ENCODE data around the gene GSTT2B.
"Not testable (repeated sequence)": the region's sequence is repeated elsewhere in the genome, so short reads cannot be mapped to it uniquely, and the experiment has no call there.

The GSTT2B gene

GRCh38 chr22:23949764-23950163 is 11.2 kb downstream of the GSTT2B start:
- not testable (repeated sequence) for DNase-seq (ENCODE audit: low read depth in 2 of 3, low spot score in 2 of 3)

GRCh38 chr22:23947391-23947790 is 13.6 kb downstream of the GSTT2B start:
- DNase-seq (ENCODE audit: low read depth in 2 of 3, low spot score in 2 of 3), result not testable (repeated sequence)

GRCh38 chr22:23940166-23940565 is 20.8 kb downstream of the GSTT2B start:
- not testable (repeated sequence) for DNase-seq (ENCODE audit: low read depth in 2 of 3, low spot score in 2 of 3)

DNA sequence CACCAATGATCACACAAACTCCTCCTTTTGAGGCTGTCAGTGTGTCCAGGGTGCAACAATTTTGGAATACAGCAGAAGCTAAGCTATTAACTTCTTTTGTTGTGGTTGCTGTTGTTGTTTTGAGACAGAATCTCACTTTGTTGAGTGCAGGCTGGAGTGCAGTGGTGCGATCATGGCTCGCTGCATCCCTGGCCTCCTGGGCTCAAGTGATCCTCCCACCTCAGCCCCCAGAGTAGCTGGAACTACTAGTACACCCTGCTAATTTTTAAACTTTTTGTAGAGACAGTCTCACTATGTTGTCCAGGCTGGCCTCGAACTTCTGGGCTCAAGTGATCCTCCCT is 22.0 kb downstream of the GSTT2B start:
- no peak for DNase-seq (ENCODE audit: low read depth in 2 of 3, low spot score in 2 of 3)

GRCh38 chr22:23938328-23939016 is 22.5 kb downstream of the GSTT2B start:
- DNase-seq (ENCODE audit: low read depth in 2 of 3, low spot score in 2 of 3), result no peak

GRCh38 chr22:23926561-23926960 is 34.4 kb downstream of the GSTT2B start:
- no peak for DNase-seq (ENCODE audit: low read depth in 2 of 3, low spot score in 2 of 3)

- DNase-seq (ENCODE audit: low read depth in 2 of 3, low spot score in 2 of 3), result no peak
These were observed 35.9 kb downstream of the GSTT2B start for GRCh38 chr22:23925020-23925606.

DNA sequence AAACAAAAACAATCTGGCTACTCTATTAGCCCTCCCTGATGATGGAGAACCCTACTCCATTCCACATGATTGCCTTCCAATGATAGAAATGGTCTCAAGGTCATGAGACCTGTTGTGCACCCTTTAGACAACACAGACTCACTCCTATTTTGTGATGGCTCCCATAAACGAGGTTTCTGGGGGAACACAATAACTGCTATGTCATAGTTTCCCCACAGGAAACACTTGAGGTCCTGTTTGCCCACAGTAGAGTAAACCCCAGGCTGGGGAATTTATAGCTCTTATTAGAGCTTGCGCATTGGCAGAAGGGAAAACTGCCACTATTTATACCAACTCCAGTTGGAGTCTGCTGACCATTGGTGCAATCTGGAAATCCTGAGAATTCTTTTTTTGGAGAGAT is 38.1 kb downstream of the GSTT2B start:
- DNase-seq (ENCODE audit: low read depth in 2 of 3, low spot score in 2 of 3), result no peak

- DNase-seq (ENCODE audit: low read depth in 2 of 3, low spot score in 2 of 3), result not testable (repeated sequence)
These were observed 39.3 kb downstream of the GSTT2B start for GRCh38 chr22:23921586-23922201.

GRCh38 chr22:23920267-23920611 is 40.8 kb downstream of the GSTT2B start:
- not testable (repeated sequence) for DNase-seq (ENCODE audit: low read depth in 2 of 3, low spot score in 2 of 3)

DNA sequence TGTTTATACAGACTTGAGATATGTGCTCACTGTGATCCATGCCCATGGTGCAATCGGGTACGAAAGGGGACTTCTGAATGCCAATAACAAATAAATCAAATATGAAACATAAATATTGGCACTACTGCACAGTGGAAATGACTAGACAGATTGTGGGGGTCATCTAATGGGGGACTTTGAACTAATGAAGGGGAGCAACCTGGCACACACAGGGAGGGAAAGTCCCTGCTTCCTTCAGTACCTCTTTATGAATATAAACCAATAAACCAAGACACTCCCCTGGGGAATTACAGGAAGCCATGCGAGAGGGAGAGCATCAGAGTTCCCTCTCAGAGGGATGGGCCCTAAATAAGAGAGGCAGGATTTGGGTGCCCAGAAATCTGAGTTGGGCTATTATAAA is 45.7 kb downstream of the GSTT2B start:
- DNase-seq (ENCODE audit: low read depth in 2 of 3, low spot score in 2 of 3), result no peak

GRCh38 chr22:23913661-23914353 is 47.2 kb downstream of the GSTT2B start:
- peak; percentile 97 to 99 (median 99) for DNase-seq (ENCODE audit: low read depth in 2 of 3, low spot score in 2 of 3)

GRCh38 chr22:23913306-23913660 is 47.7 kb downstream of the GSTT2B start:
- no peak for DNase-seq (ENCODE audit: low read depth in 2 of 3, low spot score in 2 of 3)

- DNase-seq (ENCODE audit: low read depth in 2 of 3, low spot score in 2 of 3), result no peak
These were observed 48.6 kb downstream of the GSTT2B start for GRCh38 chr22:23912293-23912903.

- DNase-seq (ENCODE audit: low read depth in 2 of 3, low spot score in 2 of 3), result no peak
These were observed 49.5 kb downstream of the GSTT2B start for GRCh38 chr22:23911318-23911980.

GRCh38 chr22:23910496-23911190 is 50.4 kb downstream of the GSTT2B start:
- DNase-seq (ENCODE audit: low read depth in 2 of 3, low spot score in 2 of 3), result no peak

DNA sequence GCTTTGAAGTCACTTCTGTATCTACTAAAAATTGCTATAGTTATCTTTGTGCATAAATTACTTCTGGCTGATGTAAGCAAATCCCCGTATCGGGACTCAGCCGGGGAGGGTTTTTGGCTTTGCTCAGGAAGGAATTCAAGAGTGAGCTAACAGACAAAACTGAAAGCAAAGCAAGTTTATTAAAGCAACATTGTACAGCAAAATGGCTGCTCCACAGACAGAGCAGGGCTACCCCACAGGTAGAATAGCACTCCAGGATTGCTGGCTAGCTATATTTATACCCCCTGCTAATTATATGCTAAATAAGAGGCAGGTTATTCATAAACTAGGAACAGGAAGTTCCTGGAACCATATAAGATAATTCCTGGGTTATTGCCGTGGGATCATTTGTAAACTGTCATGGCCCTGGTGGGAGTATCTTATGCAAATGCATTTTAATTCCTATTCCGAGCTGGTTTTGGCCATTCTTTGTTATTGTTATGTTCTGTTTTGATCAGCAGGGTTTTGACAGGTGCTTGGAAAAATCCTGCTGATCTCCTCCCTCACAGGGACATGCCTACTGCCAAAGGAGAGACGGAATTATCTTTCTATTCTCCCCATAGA is 51.6 kb downstream of the GSTT2B start:
- DNase-seq (ENCODE audit: low read depth in 2 of 3, low spot score in 2 of 3), result no peak

GRCh38 chr22:23908587-23909205 is 52.3 kb downstream of the GSTT2B start:
- no peak for DNase-seq (ENCODE audit: low read depth in 2 of 3, low spot score in 2 of 3)

DNA sequence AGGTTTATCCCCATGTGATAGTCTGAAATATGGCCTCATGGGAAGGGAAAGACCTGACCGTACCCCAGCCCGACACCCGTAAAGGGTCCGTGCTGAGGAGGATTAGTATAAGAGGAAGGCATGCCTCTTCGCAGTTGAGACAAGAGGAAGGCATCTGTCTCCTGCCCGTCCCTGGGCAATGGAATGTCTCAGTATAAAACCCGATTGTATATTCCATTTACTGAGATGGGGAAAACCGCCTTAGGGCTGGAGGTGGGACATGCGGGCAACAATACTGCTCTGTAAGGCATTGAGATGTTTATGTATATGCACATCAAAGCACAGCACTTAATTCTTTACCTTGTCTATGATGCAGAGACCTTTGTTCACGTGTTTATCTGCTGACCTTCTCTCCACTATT is 53.6 kb downstream of the GSTT2B start:
- DNase-seq (ENCODE audit: low read depth in 2 of 3, low spot score in 2 of 3), result not testable (repeated sequence)
